OCI-LY3 (cell line): Measurements from ENCODE around the gene BBX.

Source experiments
- CTCF ChIP-seq: fragments of 200-600, 300-600 bp; sonication (generic); IDR thresholded peaks from 2 replicates; pipeline ENCODE4 v1.5.1; 2014; ENCODE audit warnings: antibody characterized with exemption, low read length, low read depth
- EZH2phosphoT487 ChIP-seq: fragments of 200-600 bp; shearing (Covaris generic); IDR thresholded peaks from 2 replicates; pipeline ENCODE4 v1.6.1; 2018; ENCODE audit warnings: antibody characterized with exemption, mixed run types, low read depth

- TF ChIP-seq CTCF: no peak
- no peak for TF ChIP-seq EZH2phosphoT487
Observed at GRCh38 chr3:107634099-107634489, 111.3 kb downstream of the BBX start.
